ENCODE results near the gene MPG. TPM values are rescaled to one million over a fixed set of nuclear protein-coding genes. Genes with fewer than 3 reads are reported as not detected.

Gene MPG
- polyA plus RNA-seq, 1 donor (not counting 4 experiments of a cell fraction or from before 2014, with no cell fraction given), result 22.7 TPM

DNA sequence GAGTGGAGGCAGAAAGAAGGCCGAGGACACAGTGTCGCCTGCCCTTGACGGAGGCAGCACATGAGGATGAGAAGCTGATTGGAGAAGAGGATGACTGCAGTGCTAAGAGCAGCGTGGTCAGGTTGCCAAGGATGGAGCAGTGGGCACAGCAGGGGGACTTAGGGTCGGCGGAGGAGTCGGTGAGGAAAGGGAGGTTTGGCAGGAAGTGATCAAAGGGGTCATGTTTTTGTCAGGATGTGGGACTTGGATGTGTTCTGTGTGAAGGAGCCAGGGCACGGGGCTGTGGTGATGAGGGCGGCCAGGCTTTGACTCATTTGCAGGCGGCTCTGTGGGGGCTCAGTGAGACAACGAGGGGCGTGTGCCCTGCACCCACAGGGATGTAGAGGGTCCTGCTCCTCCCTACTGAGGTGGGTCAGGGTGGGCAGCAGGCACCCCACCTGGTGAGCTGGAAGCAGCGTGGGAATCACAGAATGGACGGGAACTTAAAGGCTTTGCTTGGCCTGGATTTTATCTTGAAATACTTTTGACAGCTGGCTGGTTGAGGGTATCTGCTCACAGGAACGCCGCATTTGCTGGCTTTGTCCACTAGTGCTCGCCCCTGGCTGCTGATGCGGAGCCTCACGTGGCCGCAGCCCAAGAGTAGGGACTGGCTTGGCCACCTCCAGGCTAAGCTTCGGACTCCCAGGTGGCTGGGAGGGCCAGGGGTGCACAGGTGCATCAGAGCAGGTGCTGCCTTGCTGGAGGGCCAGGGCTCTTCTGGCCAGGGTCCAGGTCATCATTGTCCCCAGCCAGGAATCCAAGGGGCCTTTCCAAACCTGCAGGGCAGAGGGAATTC lies 6.0 kb downstream of the MPG start:
- H3K27ac ChIP-seq (ENCODE audit: control insufficient read depth, insufficient read depth, low read length), result no peak overlapping the region
- no peak overlapping the region for H3K9ac ChIP-seq (ENCODE audit: control insufficient read depth, extremely low read depth, insufficient read depth, low read length)

GRCh38 chr16:84718-85406 lies 6.8 kb downstream of the MPG start:
- FAIRE-seq, result no peak
- Histone ChIP-seq H3K36me3 (ENCODE audit: control insufficient read depth in 2 of 2, extremely low read depth in 1 of 2, insufficient read depth in 2 of 2, low read length in 2 of 2) (peaks cover 39 to 47% of the 10 kb centered on the region in 2 experiments), H3K9me1 (ENCODE audit: control insufficient read depth, extremely low read depth, insufficient read depth, low read length) (no peaks in the 10 kb centered on the region), H3K79me2 (ENCODE audit: control insufficient read depth, insufficient read depth, low read length) (no peaks in the 10 kb centered on the region), H4K20me1 (ENCODE audit: control insufficient read depth, extremely low read depth, insufficient read depth, low read length) (peaks cover 11% of the 10 kb centered on the region), H3K9ac (ENCODE audit: control insufficient read depth, extremely low read depth, insufficient read depth, low read length) (no peak overlapping the region), H3K9me3 (ENCODE audit: control insufficient read depth, low read depth, low read length) (no peaks in the 10 kb centered on the region), H3K4me2 (ENCODE audit: control insufficient read depth, extremely low read depth, insufficient read depth, low read depth, low read length) (no peak overlapping the region), H3K27me3 (ENCODE audit: control insufficient read depth, extremely low read depth, insufficient read depth, low read length) (no peaks in the 10 kb centered on the region), H3K27ac (ENCODE audit: control insufficient read depth, insufficient read depth, low read length) (no peak overlapping the region), H3K4me1 (ENCODE audit: control insufficient read depth, extremely low read depth, insufficient read depth, low read length) (peaks cover 8% of the 10 kb centered on the region), H2AFZ (ENCODE audit: control insufficient read depth, low read length) (no peak overlapping the region), H3K4me3 (ENCODE audit: control insufficient read depth in 2 of 3, extremely low read depth in 1 of 3, insufficient read depth in 2 of 3, low read depth in 1 of 3, low read length in 3 of 3) (no peak overlapping the region)
- DNase-seq (ENCODE audit: low read depth, low spot score), result no peak
- dilution Hi-C loops (cut with MboI; ENCODE audit: extremely low pct_ligation_motif_present, low sequenced_read_pairs), result no loop called here
- no peak for TF ChIP-seq EZH2 (IDR thresholded peaks at IDR 0.05; ENCODE audit: low read length)
- no peak for TF ChIP-seq CTCF (optimal IDR thresholded peaks at IDR 0.05 in 1 of 3, IDR thresholded peaks at IDR 0.05 in 1 of 3, conservative IDR thresholded peaks at IDR 0.05 in 1 of 3; ENCODE audit: extremely low read depth in 1 of 3, insufficient read depth in 2 of 3, low read length in 3 of 3)

More for the DNA sequence above, 6.0 kb downstream of the MPG start:
- H3K9me3 ChIP-seq (ENCODE audit: control insufficient read depth, low read depth, low read length), result no peaks in the 10 kb centered on the region
- H4K20me1 ChIP-seq (ENCODE audit: control insufficient read depth, extremely low read depth, insufficient read depth, low read length), result peaks cover 11% of the 10 kb centered on the region
- no peak overlapping the region for H3K4me2 ChIP-seq (ENCODE audit: control insufficient read depth, extremely low read depth, insufficient read depth, low read depth, low read length)
- no peaks in the 10 kb centered on the region for H3K79me2 ChIP-seq (ENCODE audit: control insufficient read depth, insufficient read depth, low read length)
- H2AFZ ChIP-seq (ENCODE audit: control insufficient read depth, low read length), result no peak overlapping the region
- dilution Hi-C loops (cut with MboI; ENCODE audit: extremely low pct_ligation_motif_present, low sequenced_read_pairs), result no loop called here
- DNase-seq (ENCODE audit: low read depth, low spot score) (no peak), FAIRE-seq (no peak)
- no peaks in the 10 kb centered on the region for H3K9me1 ChIP-seq (ENCODE audit: control insufficient read depth, extremely low read depth, insufficient read depth, low read length)
- H3K4me3 ChIP-seq (ENCODE audit: control insufficient read depth in 2 of 3, extremely low read depth in 1 of 3, insufficient read depth in 2 of 3, low read depth in 1 of 3, low read length in 3 of 3), result no peak overlapping the region
- no peak for TF ChIP-seq EZH2 (IDR thresholded peaks at IDR 0.05; ENCODE audit: low read length)
- no peak for TF ChIP-seq CTCF (optimal IDR thresholded peaks at IDR 0.05 in 1 of 3, IDR thresholded peaks at IDR 0.05 in 1 of 3, conservative IDR thresholded peaks at IDR 0.05 in 1 of 3; ENCODE audit: extremely low read depth in 1 of 3, insufficient read depth in 2 of 3, low read length in 3 of 3)
- peaks cover 34 to 46% of the 10 kb centered on the region in 2 experiments for H3K36me3 ChIP-seq (ENCODE audit: control insufficient read depth in 2 of 2, extremely low read depth in 1 of 2, insufficient read depth in 2 of 2, low read length in 2 of 2)
- no peaks in the 10 kb centered on the region for H3K27me3 ChIP-seq (ENCODE audit: control insufficient read depth, extremely low read depth, insufficient read depth, low read length)
- peaks cover 9% of the 10 kb centered on the region for H3K4me1 ChIP-seq (ENCODE audit: control insufficient read depth, extremely low read depth, insufficient read depth, low read length)

Measured in keratinocyte (primary cell).